Upper lobe of right lung (tissue), 1 donor: ENCODE data around the gene MALSU1. TPM values are rescaled to one million over a fixed set of nuclear protein-coding genes. Genes with fewer than 3 reads are reported as not detected.

ENCODE experiments used
- ATAC-seq: fragments of 200-7000 bp; cut with Tn5 transposase; one replicate; pipeline ENCODE4 v1.9.1; 2020; ENCODE audit warnings: mild to moderate bottlenecking, moderate library complexity
- DNase-seq: peaks from one replicate; pipeline ENCODE4 v3.0.0-alpha.2; 2020
- H3K27ac ChIP-seq: fragments of 200-600 bp; one replicate; pipeline ENCODE4 v1.8.0; 2022
- H3K27me3 ChIP-seq: fragments of 200-600 bp; one replicate; pipeline ENCODE4 v1.8.0; 2022; ENCODE audit warnings: mild to moderate bottlenecking
- H3K36me3 ChIP-seq: fragments of 200-600 bp; one replicate; pipeline ENCODE4 v1.8.0; 2022
- H3K4me1 ChIP-seq: fragments of 200-600 bp; one replicate; pipeline ENCODE4 v1.8.0; 2022
- H3K4me3 ChIP-seq: fragments of 200-600 bp; one replicate; pipeline ENCODE4 v1.8.0; 2022; ENCODE audit warnings: mild to moderate bottlenecking
- H3K9me3 ChIP-seq: fragments of 200-600 bp; one replicate; pipeline ENCODE4 v1.8.0; 2022
- intact Hi-C: fragments of 100-400 bp; cut with DNase I; formaldehyde crosslinking; loops from one replicate; pipeline ENCODE4 v1.11.0; 2022
- total RNA-seq: library from RNA; stranded (reverse); fragmentation: NEBNext Ultra II Directional; extraction: Animal tissue kit (Norgen Biotek cat#: 25700); gene quantifications from one replicate; pipeline ENCODE4 v1.2.1, GENCODE V29; 2021
- TF ChIP-seq, protein P1 (sequence below): fragments of 200-600 bp; IDR thresholded peaks from one replicate; pipeline ENCODE4 v1.8.0; 2022; ENCODE audit warnings: antibody characterized with exemption
- donor health status: DM: no; HTN: yes; CAD: no; lungs with severe emphysema.

Gene MALSU1
- total RNA-seq, 1 donor from 2014 or later, result 42.2 TPM

DNA sequence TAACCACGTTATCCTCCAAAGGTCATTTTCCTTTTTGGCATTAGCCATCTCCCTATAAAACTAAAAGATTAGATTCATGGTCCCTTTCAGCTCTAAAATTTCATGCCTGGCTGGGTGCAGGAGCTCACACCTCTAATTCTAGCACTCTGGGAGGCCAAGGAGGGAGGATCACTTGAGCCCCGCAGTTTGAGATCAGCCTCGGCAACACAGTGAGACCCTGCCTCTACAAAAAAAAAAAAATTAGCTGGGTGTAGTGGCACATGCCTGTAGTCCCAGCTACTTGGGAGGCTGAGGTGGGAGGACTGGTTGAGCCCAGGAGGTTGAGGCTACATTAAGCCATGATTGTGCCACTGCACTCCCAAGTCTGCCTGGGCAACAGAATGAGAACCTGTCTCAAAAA, 57.0 kb downstream of the MALSU1 start:
- TF ChIP-seq, protein P1, sequence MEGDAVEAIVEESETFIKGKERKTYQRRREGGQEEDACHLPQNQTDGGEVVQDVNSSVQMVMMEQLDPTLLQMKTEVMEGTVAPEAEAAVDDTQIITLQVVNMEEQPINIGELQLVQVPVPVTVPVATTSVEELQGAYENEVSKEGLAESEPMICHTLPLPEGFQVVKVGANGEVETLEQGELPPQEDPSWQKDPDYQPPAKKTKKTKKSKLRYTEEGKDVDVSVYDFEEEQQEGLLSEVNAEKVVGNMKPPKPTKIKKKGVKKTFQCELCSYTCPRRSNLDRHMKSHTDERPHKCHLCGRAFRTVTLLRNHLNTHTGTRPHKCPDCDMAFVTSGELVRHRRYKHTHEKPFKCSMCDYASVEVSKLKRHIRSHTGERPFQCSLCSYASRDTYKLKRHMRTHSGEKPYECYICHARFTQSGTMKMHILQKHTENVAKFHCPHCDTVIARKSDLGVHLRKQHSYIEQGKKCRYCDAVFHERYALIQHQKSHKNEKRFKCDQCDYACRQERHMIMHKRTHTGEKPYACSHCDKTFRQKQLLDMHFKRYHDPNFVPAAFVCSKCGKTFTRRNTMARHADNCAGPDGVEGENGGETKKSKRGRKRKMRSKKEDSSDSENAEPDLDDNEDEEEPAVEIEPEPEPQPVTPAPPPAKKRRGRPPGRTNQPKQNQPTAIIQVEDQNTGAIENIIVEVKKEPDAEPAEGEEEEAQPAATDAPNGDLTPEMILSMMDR, result no peak
- Histone ChIP-seq H3K4me3 (no peak overlapping the region), H3K4me1 (peaks cover 12% of the 10 kb centered on the region), H3K27ac (no peak overlapping the region), H3K36me3 (no peaks in the 10 kb centered on the region), H3K9me3 (no peaks in the 10 kb centered on the region), H3K27me3 (no peaks in the 10 kb centered on the region)
- DNase-seq, result no peak
- no peak for ATAC-seq
- intact Hi-C loops, result no loop called here

DNA sequence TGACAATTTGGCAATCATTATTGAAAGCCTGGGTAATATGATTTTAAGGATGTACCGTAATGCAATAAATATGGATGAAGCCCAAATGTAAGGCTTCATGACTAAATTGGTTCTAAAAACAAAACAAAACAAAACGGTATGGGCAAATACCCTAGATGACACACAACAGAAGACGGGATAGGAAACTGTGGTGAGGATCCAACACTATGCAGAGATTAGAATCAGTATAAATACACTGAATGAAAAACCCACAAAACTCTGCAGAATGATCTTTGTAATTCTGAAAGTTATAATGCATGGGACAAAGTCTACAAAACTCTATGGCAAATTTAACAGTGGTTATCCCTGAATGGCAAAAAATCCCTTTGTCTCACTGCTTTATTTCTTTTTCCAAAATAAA, 57.6 kb downstream of the MALSU1 start:
- H3K27me3 ChIP-seq, result no peaks in the 10 kb centered on the region
- TF ChIP-seq, protein P1, result no peak
- no peaks in the 10 kb centered on the region for H3K36me3 ChIP-seq
- H3K4me1 ChIP-seq, result peaks cover 12% of the 10 kb centered on the region
- intact Hi-C loops, result no loop called here
- H3K9me3 ChIP-seq, result no peaks in the 10 kb centered on the region
- no peak overlapping the region for H3K27ac ChIP-seq
- H3K4me3 ChIP-seq, result no peak overlapping the region
- DNase-seq (no peak), ATAC-seq (no peak)

- no peaks in the 10 kb centered on the region for H3K27me3 ChIP-seq
- peak; percentile 61 for ATAC-seq
- no peaks in the 10 kb centered on the region for H3K36me3 ChIP-seq
- no peak overlapping the region for H3K4me3 ChIP-seq
- H3K4me1 ChIP-seq, result peaks cover 12% of the 10 kb centered on the region
- TF ChIP-seq, protein P1, result peak; percentile 28
- intact Hi-C loops, result no loop called here
- no peaks in the 10 kb centered on the region for H3K9me3 ChIP-seq
- no peak overlapping the region for H3K27ac ChIP-seq
- no peak for DNase-seq
These were observed 58.3 kb downstream of the MALSU1 start for GRCh38 chr7:23357190-23358093.

DNA sequence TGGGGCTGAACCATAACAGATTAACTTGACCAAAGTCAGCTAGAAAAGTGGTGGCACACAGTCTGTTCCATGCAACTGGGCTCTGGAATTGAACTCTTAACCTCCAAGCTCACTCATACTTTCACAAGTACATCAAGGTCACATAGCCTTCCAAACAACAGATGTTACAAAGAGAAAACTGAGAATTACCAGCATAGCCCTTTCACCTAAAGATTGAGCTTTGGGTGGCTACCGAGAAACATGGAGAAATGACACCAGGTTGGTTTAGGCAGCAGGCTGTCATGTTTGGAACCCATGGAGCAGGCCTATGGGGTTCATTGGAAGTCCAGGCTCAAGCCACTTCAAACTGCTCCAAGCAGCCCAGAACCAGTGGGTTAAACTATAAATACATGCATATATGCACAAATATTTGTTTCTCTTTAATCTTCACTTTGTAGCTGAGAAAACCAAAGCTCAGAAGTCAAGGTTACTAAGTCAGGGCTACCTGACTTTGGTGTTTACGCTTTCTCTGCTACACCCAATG, 59.1 kb downstream of the MALSU1 start:
- H3K36me3 ChIP-seq, result no peaks in the 10 kb centered on the region
- H3K4me3 ChIP-seq, result no peak overlapping the region
- no peak overlapping the region for H3K27ac ChIP-seq
- TF ChIP-seq, protein P1, result no peak
- H3K4me1 ChIP-seq, result peaks cover 12% of the 10 kb centered on the region
- no peak for DNase-seq
- no peak for ATAC-seq
- H3K27me3 ChIP-seq, result no peaks in the 10 kb centered on the region
- no peaks in the 10 kb centered on the region for H3K9me3 ChIP-seq
- intact Hi-C loops, result no loop called here

Other genes starting within 250 kb of the MALSU1 start
- gene KLHL7, start 193.6 kb upstream of the MALSU1 start, total RNA-seq, result 16.4 TPM
- 29.5 TPM for gene NUP42, start 117.3 kb upstream of the MALSU1 start, total RNA-seq
- 322 TPM for gene GPNMB, start 52.6 kb upstream of the MALSU1 start, total RNA-seq
- gene IGF2BP3, start 171.2 kb downstream of the MALSU1 start, total RNA-seq, result 3.3 TPM
- gene TRA2A, start 232.6 kb downstream of the MALSU1 start, total RNA-seq, result 71.6 TPM